H1 (cell line): Measurements from ENCODE around the gene GATB. TPM values are rescaled to one million over a fixed set of nuclear protein-coding genes. Genes with fewer than 3 reads are reported as not detected.

ENCODE experiments used
- POLR2A ChIP-seq, 2 experiments: IDR thresholded peaks; 1 replicate in 1 of 2; 2 replicates in 1 of 2; pipeline ENCODE4 v1.6.1; 2011; ENCODE audit warnings: low read depth in 2 of 2, low read length in 2 of 2, mild to moderate bottlenecking in 2 of 2; ENCODE audit errors: control extremely low read depth in 1 of 2
- SRF ChIP-seq: IDR thresholded peaks from 2 replicates; pipeline ENCODE4 v1.6.1; 2011; ENCODE audit warnings: mild to moderate bottlenecking, low read depth, low read length, moderate library complexity
- YY1 ChIP-seq: IDR thresholded peaks from 2 replicates; pipeline ENCODE4 v1.6.1; 2011; ENCODE audit warnings: low read depth, mild to moderate bottlenecking, low read length
- polyA plus RNA-seq, 7 experiments: library from polyadenylated mRNA; depleted of rRNA in 3 of 7; stranded (reverse) in 5 of 7; unstranded in 2 of 7; fragments of >200 nt in 5 of 7; fragments of 200-250 nt in 2 of 7; gene quantifications; 1 replicate in 5 of 7; 2 replicates in 1 of 7; 4 replicates in 1 of 7; pipeline versions ENCODE4 v1.2.1 to v1.2.3, GENCODE V29; 2011 to 2013; ENCODE audit warnings: missing spikeins in 2 of 7, mixed read lengths in 2 of 7
- total RNA-seq: library from RNA; stranded (reverse); fragmentation: NEBNext Ultra II Directional; extraction: Animal tissue kit (Norgen Biotek cat#: 25700); gene quantifications from 2 replicates; pipeline ENCODE4 v1.2.1, GENCODE V29; 2021

The GATB gene
- total and polyA plus RNA-seq, 2 of the 8 experiments (the other 6 are each of a cell fraction or from before 2014, with no cell fraction given): 15.3 to 18.0 TPM

- TF ChIP-seq SRF: no peak
- TF ChIP-seq POLR2A (IDR thresholded peaks at IDR 0.05; ENCODE audit: control extremely low read depth in 1 of 2, low read depth in 2 of 2, low read length in 2 of 2): no peak
- TF ChIP-seq YY1: no peak
Observed at GRCh38 chr4:151760002-151760401, 805 bp downstream of the GATB start (continued).
